GM13977 (cell line): ENCODE data around the gene CFAP65.

Source experiments
- DNase-seq: peaks from one replicate; pipeline ENCODE4 v3.0.0; 2012; ENCODE audit warnings: low spot score
- in situ Hi-C: fragments of 300-500 bp; cut with MboI; formaldehyde crosslinking; loops from one replicate; pipeline ENCODE4 v1.12.0; 2022; ENCODE audit warnings: low sequenced_read_pairs, low pct_unique_long_range_greater_than_20kb, mixed read lengths, inconsistent platforms; ENCODE audit not compliant: unreplicated experiment
- TF ChIP-seq, protein P1 (sequence below): IDR thresholded peaks from 2 replicates; pipeline ENCODE4 v1.5.1; 2012; ENCODE audit warnings: mild to moderate bottlenecking, control low read depth; ENCODE audit not compliant: insufficient read depth; ENCODE audit errors: extremely low read depth, missing control alignments

The CFAP65 gene

DNA sequence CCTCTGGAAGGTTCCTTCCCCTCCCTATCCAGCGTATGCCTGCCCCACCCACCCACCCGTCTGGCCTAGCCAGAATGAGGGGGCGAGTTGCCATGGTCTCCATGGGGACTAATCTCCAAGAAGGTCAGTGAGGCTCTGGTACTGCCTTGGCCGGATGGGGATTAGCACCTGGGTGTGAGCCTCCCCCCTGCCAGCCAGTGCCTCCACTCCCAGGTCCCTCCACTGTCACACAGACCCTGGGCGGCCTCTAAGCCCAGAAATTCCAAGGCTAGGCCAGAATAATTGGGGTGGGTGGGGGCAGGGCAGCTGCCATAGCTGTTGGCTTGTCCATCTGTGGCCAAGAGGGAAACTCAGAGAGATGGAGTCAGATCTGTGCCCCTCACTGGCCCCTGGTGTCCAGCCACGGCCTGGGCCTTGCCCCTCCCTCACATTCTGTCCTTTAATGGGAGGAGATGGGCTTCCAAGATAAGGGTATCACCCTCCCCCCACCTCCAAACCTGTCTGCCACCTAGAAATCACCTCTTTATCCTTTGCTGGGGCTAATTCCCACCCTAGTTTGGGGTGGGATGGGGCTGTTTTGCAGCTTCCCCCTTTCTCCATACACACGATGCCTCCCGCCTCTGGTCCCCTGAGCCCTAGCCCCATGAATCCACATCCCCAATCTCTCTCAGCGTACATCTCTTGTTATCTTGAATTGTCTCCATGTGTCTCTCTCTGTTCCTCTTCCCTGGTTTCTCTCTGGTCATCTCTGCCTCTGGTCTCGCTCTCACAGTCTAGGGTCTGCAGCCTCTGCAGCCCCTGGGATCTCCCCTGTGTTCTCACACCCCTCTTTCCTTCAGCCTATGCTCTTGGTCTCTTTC, 42.1 kb downstream of the CFAP65 start:
- in situ Hi-C loops: no loop called here
- no peak for DNase-seq
- TF ChIP-seq, protein P1, sequence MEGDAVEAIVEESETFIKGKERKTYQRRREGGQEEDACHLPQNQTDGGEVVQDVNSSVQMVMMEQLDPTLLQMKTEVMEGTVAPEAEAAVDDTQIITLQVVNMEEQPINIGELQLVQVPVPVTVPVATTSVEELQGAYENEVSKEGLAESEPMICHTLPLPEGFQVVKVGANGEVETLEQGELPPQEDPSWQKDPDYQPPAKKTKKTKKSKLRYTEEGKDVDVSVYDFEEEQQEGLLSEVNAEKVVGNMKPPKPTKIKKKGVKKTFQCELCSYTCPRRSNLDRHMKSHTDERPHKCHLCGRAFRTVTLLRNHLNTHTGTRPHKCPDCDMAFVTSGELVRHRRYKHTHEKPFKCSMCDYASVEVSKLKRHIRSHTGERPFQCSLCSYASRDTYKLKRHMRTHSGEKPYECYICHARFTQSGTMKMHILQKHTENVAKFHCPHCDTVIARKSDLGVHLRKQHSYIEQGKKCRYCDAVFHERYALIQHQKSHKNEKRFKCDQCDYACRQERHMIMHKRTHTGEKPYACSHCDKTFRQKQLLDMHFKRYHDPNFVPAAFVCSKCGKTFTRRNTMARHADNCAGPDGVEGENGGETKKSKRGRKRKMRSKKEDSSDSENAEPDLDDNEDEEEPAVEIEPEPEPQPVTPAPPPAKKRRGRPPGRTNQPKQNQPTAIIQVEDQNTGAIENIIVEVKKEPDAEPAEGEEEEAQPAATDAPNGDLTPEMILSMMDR: no peak

DNA sequence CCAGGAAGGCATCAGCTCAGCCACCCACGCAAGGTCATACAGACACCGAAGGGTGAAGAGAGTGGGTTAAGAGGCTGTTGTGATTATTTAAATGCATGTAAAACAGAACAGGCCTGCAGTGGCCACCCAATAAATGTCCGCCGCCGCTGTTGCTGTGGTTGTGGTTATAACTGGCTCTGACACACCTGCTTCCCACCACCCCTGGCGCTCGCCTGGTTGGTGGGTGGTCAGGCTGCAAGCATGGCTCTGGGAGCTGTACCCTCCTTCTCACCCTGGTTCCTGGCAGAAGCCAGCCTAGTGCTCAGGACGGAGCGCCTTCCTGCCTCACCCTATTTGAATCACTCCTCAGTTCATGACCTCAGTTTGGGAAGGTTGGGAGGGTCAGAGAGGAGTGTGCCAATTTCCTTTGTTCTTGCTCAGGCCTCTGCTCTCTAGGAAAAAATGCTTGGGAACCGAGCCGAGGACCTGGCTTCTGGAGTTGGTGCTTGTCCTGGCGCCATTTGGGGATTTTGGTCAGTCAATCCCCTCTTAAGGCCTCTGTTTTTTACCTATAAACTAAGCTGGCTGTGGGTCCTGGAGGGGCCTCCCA, 42.8 kb downstream of the CFAP65 start:
- TF ChIP-seq, protein P1: no peak
- DNase-seq: no peak
- in situ Hi-C loops: no loop called here

DNA sequence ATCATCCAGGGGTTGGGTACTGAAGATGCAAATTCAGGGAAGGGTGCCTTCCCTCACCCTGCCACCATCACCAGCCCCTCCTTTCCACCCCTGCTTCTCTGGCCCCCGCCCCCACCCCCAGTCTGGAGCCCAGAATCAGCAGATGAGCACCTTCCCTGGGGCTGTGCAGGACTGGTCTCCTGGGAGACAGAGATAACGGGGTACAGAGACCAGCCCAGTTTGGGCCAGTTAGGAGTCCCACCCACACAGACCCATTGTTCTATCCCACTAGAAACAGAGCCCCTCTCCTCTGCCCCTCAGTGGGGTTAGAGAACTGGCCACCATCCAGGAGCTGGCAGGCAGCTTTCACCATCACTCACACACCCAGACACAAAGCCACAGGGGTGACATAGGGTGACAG, 43.6 kb downstream of the CFAP65 start:
- no peak for DNase-seq
- TF ChIP-seq, protein P1: no peak
- in situ Hi-C loops: no loop called here

DNA sequence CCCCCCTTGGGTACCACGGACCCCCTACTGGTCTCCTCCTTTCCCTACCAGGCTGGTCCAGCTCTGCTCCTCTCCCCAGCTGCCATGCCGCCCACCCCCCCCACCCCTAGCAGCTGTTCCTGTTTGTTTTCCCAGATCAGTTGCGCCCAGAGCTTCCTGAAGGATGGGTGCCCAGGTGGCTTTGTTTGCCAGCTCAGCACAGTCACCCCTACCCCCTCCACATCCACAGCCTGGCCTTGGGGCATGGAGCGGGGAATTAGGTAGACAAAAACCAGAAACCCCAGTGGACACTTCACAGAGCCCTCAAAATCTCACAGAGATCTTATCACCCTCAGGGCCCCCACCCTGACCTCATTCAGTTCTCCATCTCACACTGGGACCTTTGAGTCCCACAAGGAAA, 44.4 kb downstream of the CFAP65 start:
- TF ChIP-seq, protein P1: no peak
- no peak for DNase-seq
- in situ Hi-C loops: no loop called here

DNA sequence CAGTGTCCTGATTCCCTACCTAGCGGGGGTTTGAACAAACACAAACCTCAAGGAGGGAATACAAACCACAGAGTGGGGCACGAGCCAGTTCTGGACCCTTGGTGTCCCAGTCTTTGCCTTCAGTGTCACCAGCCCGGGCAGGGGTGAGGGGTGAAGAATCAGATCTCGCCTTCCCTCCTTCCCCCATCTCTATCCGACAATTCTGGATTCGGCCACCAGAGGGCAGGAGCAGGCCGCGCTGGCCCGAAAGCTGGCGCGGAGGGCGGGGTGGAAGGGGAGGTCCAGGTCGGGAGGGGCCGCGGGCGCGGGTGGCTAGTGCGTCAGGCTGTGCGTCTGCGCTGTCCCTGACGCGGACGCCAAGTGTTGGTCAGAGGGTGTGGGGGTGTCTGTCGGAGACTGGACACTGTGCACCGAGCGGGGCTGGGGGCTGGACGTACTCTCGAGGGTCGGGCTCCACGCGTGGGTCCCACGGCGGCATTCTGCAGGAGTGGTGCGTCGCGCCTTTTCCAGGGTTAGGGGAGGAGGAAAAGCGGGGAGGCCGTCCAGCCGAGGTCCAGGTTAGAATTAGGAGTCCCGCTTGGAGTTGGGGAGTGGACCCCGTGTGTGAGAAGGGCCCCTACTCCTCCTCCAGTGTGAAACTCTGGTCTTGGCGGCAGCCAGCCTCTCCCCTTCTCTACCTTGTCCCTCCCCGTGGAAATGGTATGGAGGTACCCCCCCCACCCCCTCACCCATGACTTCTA, 45.2 kb downstream of the CFAP65 start:
- in situ Hi-C loops: no loop called here
- TF ChIP-seq, protein P1: peak; percentile 89
- DNase-seq: peak; percentile 94

DNA sequence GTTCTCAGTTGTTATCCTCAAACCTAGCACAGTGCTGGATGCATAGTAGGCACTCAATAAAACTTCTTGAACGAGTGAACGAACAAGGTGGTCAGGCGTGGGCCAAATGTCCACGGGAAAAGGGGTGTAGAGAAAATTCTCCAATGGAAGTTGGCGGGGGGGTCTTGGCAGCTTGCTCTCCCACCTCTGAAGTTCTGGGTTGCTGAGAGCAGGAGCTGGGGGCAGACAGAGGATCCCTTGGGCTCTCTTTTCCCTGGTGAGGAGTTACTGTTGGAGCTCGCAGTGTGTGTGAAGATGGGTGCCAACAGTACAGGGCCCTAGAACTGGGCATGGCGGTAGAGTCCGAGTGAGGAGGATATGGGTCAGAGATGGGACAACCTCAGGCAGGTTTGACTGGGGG, 45.8 kb downstream of the CFAP65 start:
- TF ChIP-seq, protein P1: no peak
- no peak for DNase-seq
- in situ Hi-C loops: no loop called here
